Measurements from ENCODE around the gene GRID2. TPM values are rescaled to one million over a fixed set of nuclear protein-coding genes. Genes with fewer than 3 reads are reported as not detected.

Gene GRID2
- polyA plus RNA-seq, 3 donors from 2014 or later, result not detected

DNA sequence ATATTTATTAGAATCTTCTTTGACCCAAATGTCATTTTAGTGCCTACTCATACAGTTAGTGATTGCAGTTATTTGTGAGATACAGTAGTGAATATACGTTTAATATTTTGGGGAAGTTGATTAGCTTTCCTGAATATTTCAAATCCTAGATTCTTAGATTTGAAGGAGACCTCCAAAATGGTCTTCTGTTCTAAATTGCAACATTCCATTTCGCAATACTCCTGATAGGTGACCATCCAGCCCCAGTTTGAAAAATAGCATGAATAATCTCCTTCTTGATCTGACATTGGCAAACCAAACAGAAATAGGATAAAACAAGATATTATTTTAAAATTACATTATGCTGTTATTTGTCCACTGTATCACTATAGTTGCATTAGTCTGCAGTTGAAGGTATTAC, 505.6 kb downstream of the GRID2 start:
- no peak overlapping the region for H3K27ac Mint-ChIP-seq
- H3K4me3 Mint-ChIP-seq, result no peak overlapping the region
- DNase-seq, result no peak
- peaks cover 0 to 2% (median 0%) of the 10 kb centered on the region in 3 donors for H3K27me3 Mint-ChIP-seq (ENCODE audit: low read depth in 3 of 3)
- peaks cover 0 to 30% (median 5%) of the 10 kb centered on the region in 6 donors for H3K9me3 Mint-ChIP-seq
- no peaks in the 10 kb centered on the region for H3K36me3 Mint-ChIP-seq
- no peaks in the 10 kb centered on the region for H3K4me1 Mint-ChIP-seq

DNA sequence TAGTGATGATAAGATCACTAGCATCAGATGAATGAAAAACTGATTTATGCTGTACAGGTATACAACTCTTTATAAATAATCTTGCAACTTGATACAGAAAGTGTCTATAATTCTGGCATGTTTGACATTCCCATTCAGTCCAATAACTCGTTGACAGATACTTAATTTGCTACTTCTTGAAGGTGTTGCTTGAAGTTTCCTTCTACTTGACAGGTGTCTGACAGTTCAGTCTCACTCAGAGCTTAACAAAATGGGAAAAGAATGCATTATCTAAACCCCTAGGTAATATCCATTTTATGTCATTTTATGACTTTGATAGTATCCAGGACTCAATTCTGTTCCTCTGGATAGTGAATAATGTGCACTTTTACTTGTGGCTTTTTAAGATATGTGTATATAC, 508.9 kb downstream of the GRID2 start:
- no peak for DNase-seq
- no peak overlapping the region for H3K4me3 Mint-ChIP-seq
- no peaks in the 10 kb centered on the region for H3K27me3 Mint-ChIP-seq (ENCODE audit: low read depth in 3 of 3)
- peaks cover 3 to 27% (median 8%) of the 10 kb centered on the region in 6 donors for H3K9me3 Mint-ChIP-seq
- no peaks in the 10 kb centered on the region for H3K4me1 Mint-ChIP-seq
- H3K27ac Mint-ChIP-seq, result no peak overlapping the region
- H3K36me3 Mint-ChIP-seq, result no peaks in the 10 kb centered on the region

DNA sequence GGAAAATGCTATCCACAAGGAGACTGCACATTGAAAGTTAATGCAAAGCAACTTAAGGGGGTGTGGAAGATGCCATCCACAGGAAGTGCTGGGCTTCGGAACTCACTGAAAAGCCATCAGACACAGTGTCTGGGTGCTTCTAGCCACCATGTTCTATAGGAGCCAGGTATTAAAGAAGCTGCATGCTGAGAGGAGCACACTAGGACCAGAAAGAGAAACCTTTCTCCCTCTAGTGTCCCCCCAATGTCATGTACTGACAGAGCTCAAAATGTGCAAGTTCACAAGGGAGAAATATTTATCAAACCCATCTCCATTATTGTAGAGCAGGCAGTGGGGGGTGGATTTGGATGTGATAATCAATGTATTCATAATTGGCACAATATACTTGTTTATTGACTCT, 510.9 kb downstream of the GRID2 start:
- DNase-seq, result no peak
- H3K27me3 Mint-ChIP-seq (ENCODE audit: low read depth in 3 of 3), result no peaks in the 10 kb centered on the region
- no peaks in the 10 kb centered on the region for H3K4me1 Mint-ChIP-seq
- H3K27ac Mint-ChIP-seq, result no peak overlapping the region
- H3K4me3 Mint-ChIP-seq, result no peak overlapping the region
- H3K36me3 Mint-ChIP-seq, result no peaks in the 10 kb centered on the region
- H3K9me3 Mint-ChIP-seq, result peaks cover 0 to 30% (median 9%) of the 10 kb centered on the region in 6 donors

DNA sequence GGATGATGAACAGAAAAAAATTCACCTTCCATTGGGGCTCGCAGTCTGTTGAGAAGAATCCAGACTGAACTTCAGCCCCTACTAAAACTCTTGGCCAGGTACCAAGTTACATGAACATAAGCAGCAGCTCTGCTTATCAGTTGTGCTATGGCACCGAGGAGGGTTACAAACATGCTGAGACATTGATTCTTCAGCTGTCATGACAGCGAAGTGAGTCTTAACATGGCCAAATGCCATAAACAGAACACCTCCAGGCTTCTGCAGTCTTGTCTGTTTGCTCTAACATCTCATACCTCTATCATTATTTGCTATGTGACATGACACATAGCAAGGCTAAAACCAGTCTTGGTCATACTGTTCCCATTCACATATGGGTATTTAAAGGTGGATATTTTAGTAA, 521.5 kb downstream of the GRID2 start:
- Mint-ChIP-seq H3K9me3 (peaks cover 2 to 22% (median 11%) of the 10 kb centered on the region in 6 donors), H3K4me3 (no peak overlapping the region), H3K4me1 (no peaks in the 10 kb centered on the region), H3K36me3 (no peaks in the 10 kb centered on the region), H3K27ac (no peak overlapping the region), H3K27me3 (ENCODE audit: low read depth in 3 of 3) (peaks cover 0 to 1% (median 0%) of the 10 kb centered on the region in 3 donors)
- no peak for DNase-seq

DNA sequence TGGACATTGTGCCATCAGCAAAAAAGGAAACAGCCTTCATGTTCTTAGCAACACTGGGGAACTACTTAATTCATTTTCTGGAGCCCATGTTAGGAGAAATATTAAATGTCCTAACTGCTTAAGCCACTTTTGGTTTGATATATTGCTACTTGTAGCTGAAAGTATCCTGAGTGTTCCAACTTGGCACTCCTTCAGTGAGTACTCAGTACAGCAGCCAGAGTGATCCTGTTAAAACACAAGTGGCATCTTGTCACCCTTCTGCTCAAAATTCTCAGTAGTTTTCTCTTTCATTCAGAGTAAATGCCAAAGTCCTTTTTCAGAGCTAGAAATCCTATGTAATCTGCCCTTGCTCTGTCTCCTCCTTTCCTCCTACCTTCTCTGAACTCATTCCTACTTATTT, 522.0 kb downstream of the GRID2 start:
- no peak overlapping the region for H3K27ac Mint-ChIP-seq
- peaks cover 0 to 1% (median 0%) of the 10 kb centered on the region in 3 donors for H3K27me3 Mint-ChIP-seq (ENCODE audit: low read depth in 3 of 3)
- no peaks in the 10 kb centered on the region for H3K36me3 Mint-ChIP-seq
- peaks cover 2 to 25% (median 12%) of the 10 kb centered on the region in 6 donors for H3K9me3 Mint-ChIP-seq
- no peaks in the 10 kb centered on the region for H3K4me1 Mint-ChIP-seq
- DNase-seq, result no peak
- no peak overlapping the region for H3K4me3 Mint-ChIP-seq

DNA sequence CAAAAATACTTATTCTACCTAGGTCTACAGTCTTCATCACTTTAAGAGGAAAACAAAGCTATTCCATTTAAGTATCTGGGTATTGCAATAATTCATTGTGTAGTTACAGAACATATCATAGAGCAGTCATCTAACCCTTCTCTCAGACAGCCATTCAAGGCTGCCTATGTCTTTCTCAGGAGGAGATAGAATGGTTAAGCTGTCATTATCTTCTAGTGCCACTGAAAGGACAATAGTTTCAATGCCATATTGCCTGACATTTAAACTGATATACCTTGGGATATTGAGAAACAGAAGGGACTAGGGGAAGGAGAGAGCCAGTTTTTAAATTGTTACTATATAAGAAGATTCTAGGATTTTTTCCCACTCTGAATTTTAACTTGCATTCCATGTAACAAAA, 527.0 kb downstream of the GRID2 start:
- H3K36me3 Mint-ChIP-seq, result no peaks in the 10 kb centered on the region
- no peak overlapping the region for H3K27ac Mint-ChIP-seq
- no peak overlapping the region for H3K4me3 Mint-ChIP-seq
- H3K9me3 Mint-ChIP-seq, result peaks cover 3 to 28% (median 16%) of the 10 kb centered on the region in 6 donors
- no peak for DNase-seq
- H3K4me1 Mint-ChIP-seq, result no peaks in the 10 kb centered on the region
- peaks cover 0 to 3% (median 0%) of the 10 kb centered on the region in 3 donors for H3K27me3 Mint-ChIP-seq (ENCODE audit: low read depth in 3 of 3)

DNA sequence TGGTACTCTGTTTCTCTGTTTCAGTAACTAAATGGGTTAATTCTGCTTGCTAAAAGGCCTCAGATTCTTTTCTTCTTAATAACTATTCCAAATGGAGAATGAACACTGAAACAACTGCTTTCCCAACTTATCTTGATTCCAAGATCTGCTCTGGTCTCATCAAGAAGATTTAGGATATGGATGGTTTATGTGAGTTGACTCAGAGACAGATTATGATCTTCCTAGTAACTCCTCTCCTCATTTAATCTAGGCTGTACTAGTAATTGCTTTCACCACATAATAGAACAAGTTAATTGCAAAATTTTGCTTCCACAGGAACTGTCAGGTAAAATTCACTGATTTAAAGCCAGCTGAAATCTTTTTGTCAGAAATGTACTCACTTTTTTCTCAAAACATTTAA, 537.1 kb downstream of the GRID2 start:
- H3K27me3 Mint-ChIP-seq (ENCODE audit: low read depth in 3 of 3), result no peaks in the 10 kb centered on the region
- H3K9me3 Mint-ChIP-seq, result peaks cover 8 to 38% (median 22%) of the 10 kb centered on the region in 6 donors
- H3K27ac Mint-ChIP-seq, result no peak overlapping the region
- H3K4me3 Mint-ChIP-seq, result no peak overlapping the region
- H3K36me3 Mint-ChIP-seq, result peaks cover 0 to 4% (median 0%) of the 10 kb centered on the region in 3 donors
- H3K4me1 Mint-ChIP-seq, result no peaks in the 10 kb centered on the region
- no peak for DNase-seq

DNA sequence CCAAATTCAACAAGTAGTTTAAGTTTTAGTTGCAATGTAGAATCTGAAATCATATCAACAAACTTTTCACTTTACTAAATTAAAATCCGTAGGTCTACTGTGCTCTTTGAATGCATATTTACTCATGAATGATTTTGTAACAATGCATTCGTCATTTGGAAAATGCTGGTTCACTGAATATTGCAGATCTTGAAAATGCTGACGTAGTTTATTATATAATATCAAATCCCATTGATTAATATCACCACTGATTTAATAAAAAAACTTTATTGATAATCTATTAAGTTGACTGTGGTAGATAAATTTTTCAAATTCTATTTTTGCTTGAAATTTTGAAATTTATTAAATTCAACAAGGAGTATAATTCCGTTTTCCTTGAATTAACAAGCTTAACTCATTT, 540.0 kb downstream of the GRID2 start:
- no peak overlapping the region for H3K4me3 Mint-ChIP-seq
- no peaks in the 10 kb centered on the region for H3K4me1 Mint-ChIP-seq
- H3K36me3 Mint-ChIP-seq, result peaks cover 0 to 4% (median 0%) of the 10 kb centered on the region in 3 donors
- H3K9me3 Mint-ChIP-seq, result peaks cover 12 to 47% (median 32%) of the 10 kb centered on the region in 6 donors
- no peak overlapping the region for H3K27ac Mint-ChIP-seq
- DNase-seq, result no peak
- no peaks in the 10 kb centered on the region for H3K27me3 Mint-ChIP-seq (ENCODE audit: low read depth in 3 of 3)

DNA sequence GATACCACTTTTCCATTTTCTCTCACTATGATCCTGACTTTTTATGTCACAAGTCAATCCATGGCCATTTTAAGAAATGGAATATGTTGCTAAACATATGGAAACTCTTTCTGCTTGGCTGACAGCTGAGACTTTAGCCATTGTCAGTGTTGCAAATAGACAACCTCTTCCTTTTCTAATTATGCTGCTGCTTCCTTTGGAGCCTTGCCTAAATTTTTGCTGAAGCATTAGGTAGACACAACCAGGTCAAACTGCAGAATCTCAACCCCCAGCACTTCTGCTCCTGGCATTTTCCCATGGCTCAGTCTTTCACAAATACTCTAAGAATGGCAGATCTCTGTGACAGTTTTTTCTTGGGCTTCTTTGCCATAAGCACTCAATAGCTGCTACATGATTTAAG, 543.3 kb downstream of the GRID2 start:
- peaks cover 11 to 44% (median 26%) of the 10 kb centered on the region in 6 donors for H3K9me3 Mint-ChIP-seq
- DNase-seq, result no peak
- no peak overlapping the region for H3K4me3 Mint-ChIP-seq
- H3K36me3 Mint-ChIP-seq, result peaks cover 0 to 4% (median 0%) of the 10 kb centered on the region in 3 donors
- H3K27me3 Mint-ChIP-seq (ENCODE audit: low read depth in 3 of 3), result no peaks in the 10 kb centered on the region
- H3K4me1 Mint-ChIP-seq, result no peaks in the 10 kb centered on the region
- no peak overlapping the region for H3K27ac Mint-ChIP-seq

DNA sequence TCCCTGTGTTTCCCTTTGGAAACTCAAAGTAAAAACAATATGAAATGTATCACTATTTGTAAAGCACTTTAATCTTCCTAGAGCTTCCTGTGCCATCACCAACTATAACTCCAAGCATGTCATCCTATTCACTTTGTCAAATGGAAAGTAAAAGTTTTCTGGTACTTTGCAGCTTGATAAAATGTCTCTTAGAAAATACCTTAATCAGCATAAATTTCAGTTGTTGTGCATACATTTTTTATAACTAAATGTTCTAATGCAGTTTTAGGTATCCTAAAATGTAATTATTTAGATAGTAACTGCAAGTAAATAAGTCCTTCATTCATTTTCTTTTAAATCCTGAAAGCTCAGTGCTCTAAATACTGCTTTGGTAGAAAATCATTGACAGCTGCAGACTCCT, 558.7 kb downstream of the GRID2 start:
- peaks cover 4 to 42% (median 18%) of the 10 kb centered on the region in 6 donors for H3K9me3 Mint-ChIP-seq
- no peak overlapping the region for H3K27ac Mint-ChIP-seq
- DNase-seq, result no peak
- no peaks in the 10 kb centered on the region for H3K36me3 Mint-ChIP-seq
- no peak overlapping the region for H3K4me3 Mint-ChIP-seq
- H3K4me1 Mint-ChIP-seq, result no peaks in the 10 kb centered on the region
- peaks cover 0 to 2% (median 0%) of the 10 kb centered on the region in 3 donors for H3K27me3 Mint-ChIP-seq (ENCODE audit: low read depth in 3 of 3)

DNA sequence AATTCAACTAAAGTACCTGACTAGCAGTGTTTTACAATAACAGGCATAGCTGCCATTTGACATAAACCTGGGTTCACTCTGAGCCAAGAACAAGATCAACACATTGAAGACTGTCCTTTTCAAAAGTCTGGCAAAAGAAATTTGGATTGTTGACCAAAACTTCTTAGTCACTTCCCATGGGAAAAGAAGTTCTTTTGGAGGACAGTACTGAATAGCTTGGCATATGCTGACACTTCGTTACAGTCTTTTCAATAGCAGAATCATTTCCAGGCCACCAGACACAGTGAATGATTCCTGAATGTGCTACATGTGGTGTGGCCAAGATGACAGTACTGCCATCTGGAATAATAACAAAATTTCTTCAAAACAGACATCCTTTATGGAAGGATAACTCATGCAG, 560.3 kb downstream of the GRID2 start:
- Mint-ChIP-seq H3K27me3 (ENCODE audit: low read depth in 3 of 3) (peaks cover 0 to 2% (median 0%) of the 10 kb centered on the region in 3 donors), H3K9me3 (peaks cover 5 to 49% (median 24%) of the 10 kb centered on the region in 6 donors), H3K4me3 (no peak overlapping the region), H3K36me3 (no peaks in the 10 kb centered on the region), H3K4me1 (no peaks in the 10 kb centered on the region), H3K27ac (no peak overlapping the region)
- DNase-seq, result no peak

DNA sequence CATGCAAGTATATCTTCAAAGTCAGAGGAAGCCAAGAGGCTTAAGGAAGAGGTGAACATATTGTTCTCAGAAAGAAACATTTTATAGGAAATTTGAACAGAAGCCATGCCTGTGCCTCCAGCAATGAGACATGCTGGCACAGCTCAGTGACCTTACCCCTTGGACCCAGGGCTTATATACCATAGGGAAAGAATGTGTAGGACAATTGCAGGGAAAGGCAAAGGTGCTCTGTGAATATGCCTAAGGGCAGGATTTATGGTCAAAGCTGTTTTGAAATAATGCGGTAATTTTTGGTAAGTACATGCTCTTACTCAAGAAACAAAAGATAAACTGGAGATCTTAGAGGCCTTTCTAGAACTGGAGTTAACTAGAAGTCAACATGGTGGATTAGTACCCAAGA, 568.8 kb downstream of the GRID2 start:
- Mint-ChIP-seq H3K4me3 (no peak overlapping the region), H3K27ac (no peak overlapping the region), H3K27me3 (ENCODE audit: low read depth in 3 of 3) (peaks cover 0 to 2% (median 0%) of the 10 kb centered on the region in 3 donors), H3K4me1 (no peaks in the 10 kb centered on the region), H3K9me3 (peaks cover 4 to 39% (median 12%) of the 10 kb centered on the region in 6 donors), H3K36me3 (no peaks in the 10 kb centered on the region)
- DNase-seq, result no peak

DNA sequence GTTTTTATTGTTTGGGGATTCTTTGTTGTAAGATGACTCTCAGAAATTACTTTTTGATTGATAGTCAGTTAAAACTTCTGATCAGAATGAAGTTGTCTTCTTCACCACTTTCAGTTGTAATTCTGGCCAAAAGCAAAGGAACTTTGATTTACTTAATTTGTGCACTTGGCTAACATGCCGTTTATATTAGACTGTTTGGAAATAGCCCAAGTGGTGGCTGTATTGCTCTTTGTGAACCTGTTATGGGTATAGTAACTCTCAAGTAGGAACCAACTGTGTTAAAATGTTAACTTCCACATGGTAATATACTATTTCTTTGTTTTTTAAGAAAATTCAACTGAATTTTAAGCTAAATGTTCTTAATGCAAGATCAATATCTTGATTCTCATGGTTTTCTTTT, 581.9 kb downstream of the GRID2 start:
- Mint-ChIP-seq H3K27me3 (ENCODE audit: low read depth in 3 of 3) (no peaks in the 10 kb centered on the region), H3K27ac (no peak overlapping the region), H3K36me3 (no peaks in the 10 kb centered on the region), H3K4me1 (no peaks in the 10 kb centered on the region), H3K4me3 (no peak overlapping the region), H3K9me3 (peaks cover 6 to 51% (median 28%) of the 10 kb centered on the region in 6 donors)
- DNase-seq, result no peak

DNA sequence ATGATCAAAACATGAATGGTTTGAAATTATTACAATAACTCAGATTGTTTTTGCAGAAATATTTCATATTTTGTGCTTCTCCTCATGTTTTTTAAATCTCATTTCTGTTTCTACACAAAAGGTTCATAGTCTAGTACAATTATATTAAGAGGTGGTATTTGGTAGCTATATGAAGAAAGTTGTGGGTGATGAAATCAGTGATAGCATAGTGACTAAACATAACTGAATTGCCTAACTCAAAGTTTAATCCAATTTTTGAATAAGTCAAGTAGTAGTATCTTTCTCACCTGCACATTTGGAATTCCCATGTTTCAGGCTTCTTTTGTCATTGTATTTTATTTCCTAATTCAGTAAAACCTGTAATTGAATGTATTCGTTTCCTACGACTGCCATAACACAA, 648.7 kb downstream of the GRID2 start:
- Mint-ChIP-seq H3K4me1 (no peaks in the 10 kb centered on the region), H3K4me3 (no peak overlapping the region), H3K27me3 (ENCODE audit: low read depth in 3 of 3) (no peaks in the 10 kb centered on the region), H3K27ac (no peak overlapping the region), H3K9me3 (peaks cover 8 to 25% (median 14%) of the 10 kb centered on the region in 6 donors), H3K36me3 (no peaks in the 10 kb centered on the region)
- DNase-seq, result no peak

DNA sequence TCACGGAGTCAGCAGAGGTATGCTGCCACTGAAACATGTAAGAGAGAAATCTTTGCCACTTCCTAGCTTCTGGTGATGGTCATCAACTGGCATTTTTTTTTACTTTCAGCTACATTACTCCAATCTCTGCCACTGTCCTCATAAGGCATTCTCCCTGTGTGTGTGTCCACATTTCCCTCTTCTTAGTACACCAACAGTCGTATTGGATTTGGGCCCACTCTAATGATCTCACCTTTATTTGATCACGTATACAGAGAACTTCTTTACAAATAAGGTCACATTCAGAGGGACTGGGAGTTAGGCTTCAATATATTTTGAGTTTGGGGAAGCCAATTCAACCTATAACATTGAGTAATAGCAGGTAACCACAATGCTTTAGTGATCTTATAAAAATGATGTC, 649.1 kb downstream of the GRID2 start:
- no peak for DNase-seq
- Mint-ChIP-seq H3K27me3 (ENCODE audit: low read depth in 3 of 3) (no peaks in the 10 kb centered on the region), H3K4me1 (no peaks in the 10 kb centered on the region), H3K9me3 (peaks cover 8 to 27% (median 14%) of the 10 kb centered on the region in 6 donors), H3K4me3 (no peak overlapping the region), H3K27ac (no peak overlapping the region), H3K36me3 (no peaks in the 10 kb centered on the region)
